ENCODE results near the gene MYL2.

Gene MYL2

GRCh38 chr12:110896559-110896958 is 23.8 kb downstream of the MYL2 start:
- TF ChIP-seq, protein P1, sequence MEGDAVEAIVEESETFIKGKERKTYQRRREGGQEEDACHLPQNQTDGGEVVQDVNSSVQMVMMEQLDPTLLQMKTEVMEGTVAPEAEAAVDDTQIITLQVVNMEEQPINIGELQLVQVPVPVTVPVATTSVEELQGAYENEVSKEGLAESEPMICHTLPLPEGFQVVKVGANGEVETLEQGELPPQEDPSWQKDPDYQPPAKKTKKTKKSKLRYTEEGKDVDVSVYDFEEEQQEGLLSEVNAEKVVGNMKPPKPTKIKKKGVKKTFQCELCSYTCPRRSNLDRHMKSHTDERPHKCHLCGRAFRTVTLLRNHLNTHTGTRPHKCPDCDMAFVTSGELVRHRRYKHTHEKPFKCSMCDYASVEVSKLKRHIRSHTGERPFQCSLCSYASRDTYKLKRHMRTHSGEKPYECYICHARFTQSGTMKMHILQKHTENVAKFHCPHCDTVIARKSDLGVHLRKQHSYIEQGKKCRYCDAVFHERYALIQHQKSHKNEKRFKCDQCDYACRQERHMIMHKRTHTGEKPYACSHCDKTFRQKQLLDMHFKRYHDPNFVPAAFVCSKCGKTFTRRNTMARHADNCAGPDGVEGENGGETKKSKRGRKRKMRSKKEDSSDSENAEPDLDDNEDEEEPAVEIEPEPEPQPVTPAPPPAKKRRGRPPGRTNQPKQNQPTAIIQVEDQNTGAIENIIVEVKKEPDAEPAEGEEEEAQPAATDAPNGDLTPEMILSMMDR (IDR thresholded peaks at IDR 0.05; ENCODE audit: insufficient read depth, low read depth, low read length, missing control alignments): no peak
- no peak for DNase-seq (ENCODE audit: low read depth)
- H3K4me3 ChIP-seq (ENCODE audit: low read depth, low read length): no peak overlapping the region

DNA sequence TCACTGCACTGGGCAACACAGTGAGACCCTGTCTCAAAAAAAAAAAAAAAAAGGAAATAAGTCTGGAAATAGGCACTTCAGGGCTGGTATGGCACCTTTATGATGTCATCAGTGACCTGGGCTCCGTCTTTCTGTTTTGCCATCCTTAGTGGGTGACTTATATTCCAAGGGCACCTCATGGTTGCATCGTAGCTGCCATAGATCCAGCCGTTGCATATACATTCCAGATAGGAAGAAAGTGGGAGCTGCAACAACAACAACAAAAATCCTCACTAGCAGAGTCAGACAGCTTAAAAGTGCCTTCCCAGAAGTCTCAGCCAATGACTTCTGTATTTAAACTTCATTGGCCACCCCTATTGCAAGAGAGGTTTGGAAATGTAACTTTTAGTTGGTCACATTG is 26.4 kb downstream of the MYL2 start:
- TF ChIP-seq, protein P1 (IDR thresholded peaks at IDR 0.05; ENCODE audit: insufficient read depth, low read depth, low read length, missing control alignments): no peak
- H3K4me3 ChIP-seq (ENCODE audit: low read depth, low read length): no peak overlapping the region
- DNase-seq (ENCODE audit: low read depth): no peak

GRCh38 chr12:110889361-110889760 is 31.0 kb downstream of the MYL2 start:
- no peak for DNase-seq (ENCODE audit: low read depth)
- TF ChIP-seq, protein P1 (IDR thresholded peaks at IDR 0.05; ENCODE audit: insufficient read depth, low read depth, low read length, missing control alignments): no peak
- no peak overlapping the region for H3K4me3 ChIP-seq (ENCODE audit: low read depth, low read length)

DNA sequence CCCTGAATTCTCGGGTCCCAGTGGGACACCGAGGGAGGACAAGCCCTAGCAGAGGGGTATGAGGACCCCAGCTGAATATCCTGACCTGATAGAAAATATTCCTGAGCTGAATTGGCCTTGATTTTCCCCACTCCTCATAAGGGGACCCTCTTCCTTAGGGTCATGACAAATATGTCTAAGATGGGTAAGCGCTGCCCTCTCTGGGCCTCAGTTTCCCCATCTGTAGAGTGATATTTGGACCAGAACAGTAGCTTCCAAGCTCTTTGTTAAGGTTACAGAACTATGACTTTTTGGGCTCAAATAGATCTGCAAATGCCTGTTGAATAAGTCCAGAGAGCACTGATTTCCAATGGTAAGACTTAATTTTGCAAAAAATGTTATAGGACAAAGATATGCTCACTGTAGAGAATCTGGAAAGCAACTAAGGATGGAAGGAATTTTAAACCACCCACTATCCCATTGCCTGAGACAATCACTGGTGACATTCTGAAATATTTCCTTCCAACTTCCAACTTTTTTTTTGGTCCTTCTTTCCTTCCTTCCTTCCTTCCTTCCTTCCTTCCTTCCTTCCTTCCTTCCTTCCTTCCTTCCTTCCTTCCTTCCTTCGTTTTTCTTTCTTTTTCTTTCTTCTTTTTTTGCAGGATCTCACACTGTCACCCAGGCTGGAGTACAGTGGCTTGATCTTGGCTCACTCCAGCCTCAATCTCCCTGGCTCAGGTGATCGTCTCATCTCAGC is 32.0 kb downstream of the MYL2 start:
- no peak overlapping the region for H3K4me3 ChIP-seq (ENCODE audit: low read depth, low read length)
- DNase-seq (ENCODE audit: low read depth): no peak
- TF ChIP-seq, protein P1 (IDR thresholded peaks at IDR 0.05; ENCODE audit: insufficient read depth, low read depth, low read length, missing control alignments): no peak

DNA sequence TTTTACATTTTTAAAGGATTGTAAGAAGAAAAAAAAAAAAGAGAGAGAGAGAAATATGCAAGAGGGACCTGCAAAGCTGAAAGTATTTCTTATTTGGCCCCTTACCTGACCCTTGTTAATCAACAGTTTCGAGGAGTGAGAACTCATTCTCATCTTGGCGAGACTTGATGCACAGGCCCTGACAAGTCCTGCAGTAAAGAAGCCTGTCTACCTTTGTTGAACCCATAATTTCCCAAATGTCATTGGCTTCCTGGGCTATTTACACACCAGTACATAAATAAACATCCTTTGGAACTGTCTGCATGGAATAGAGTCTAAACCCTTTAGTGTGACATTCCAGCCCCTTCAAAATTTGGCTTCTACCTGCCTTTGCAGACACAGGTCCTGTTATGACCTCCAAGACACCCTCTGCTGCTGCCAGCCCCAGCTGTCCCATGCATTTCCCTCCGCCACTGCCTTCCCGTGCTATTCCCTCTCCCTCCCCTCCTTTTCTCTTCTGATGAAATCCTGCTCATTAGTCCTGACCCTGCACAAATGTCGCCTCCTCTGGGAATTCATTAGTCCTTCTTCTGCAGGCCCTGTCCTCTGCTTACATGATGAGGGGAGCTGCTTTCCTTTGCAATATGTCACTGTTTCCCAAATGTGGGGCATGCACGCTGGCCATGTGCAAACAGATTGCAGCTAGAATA is 35.1 kb downstream of the MYL2 start:
- no peak for DNase-seq (ENCODE audit: low read depth)
- no peak overlapping the region for H3K4me3 ChIP-seq (ENCODE audit: low read depth, low read length)
- TF ChIP-seq, protein P1 (IDR thresholded peaks at IDR 0.05; ENCODE audit: insufficient read depth, low read depth, low read length, missing control alignments): no peak

- no peak for DNase-seq (ENCODE audit: low read depth)
- H3K4me3 ChIP-seq (ENCODE audit: low read depth, low read length): no peak overlapping the region
- TF ChIP-seq, protein P1 (IDR thresholded peaks at IDR 0.05; ENCODE audit: insufficient read depth, low read depth, low read length, missing control alignments): no peak
Measured at GRCh38 chr12:110883251-110883650, 37.1 kb downstream of the MYL2 start.

Data from GM12865 (cell line).